ENCODE data around the gene CD300A. TPM values are rescaled to one million over a fixed set of nuclear protein-coding genes. Genes with fewer than 3 reads are reported as not detected.

Gene CD300A
- total RNA-seq, 1 experiment from 2014 or later: 0.71 TPM

- intact Hi-C loops (cut with micrococcal nuclease): no loop called here
- H3K4me2 ChIP-seq (ENCODE audit: low read length): no peak overlapping the region
- peaks cover 0 to 6% of the 10 kb centered on the region in 2 experiments; a peak in 1 of 4 replicates for H3K36me3 ChIP-seq (ENCODE audit: control insufficient read depth in 1 of 2, insufficient read depth in 2 of 2, low read length in 2 of 2)
- DNase-seq (ENCODE audit: low read depth, low spot score): no peak
- no peaks in the 10 kb centered on the region for H3K79me2 ChIP-seq (ENCODE audit: insufficient read depth, low read length)
- H4K20me1 ChIP-seq (ENCODE audit: insufficient read depth): no peaks in the 10 kb centered on the region
- no peak overlapping the region for H3K27ac ChIP-seq (ENCODE audit: low read depth, low read length)
- BruUV-seq (replicated peaks): no TSS peak
- ChIA-PET RAD21 (ENCODE audit: low non-redundant PET in 1 of 2, low total read pairs in 2 of 2, uncharacterized antibody in 2 of 2, unreplicated experiment in 2 of 2) (no interaction called here), POLR2A (no interaction called here), CTCF (interaction anchor here (1.6 to 1.7 kb wide), 2 partner anchors 13 to 72 kb away, joined by 4 to 6 read pairs; no protein-coding TSS in a partner anchor)
- H3K9ac ChIP-seq (ENCODE audit: low read length): no peak overlapping the region
- no peak overlapping the region for H3K4me3 ChIP-seq (replicated peaks in 1 of 2; ENCODE audit: low read depth in 1 of 2, low read length in 2 of 2)
- peaks cover 18 to 23% of the 10 kb centered on the region in 2 experiments for H3K4me1 ChIP-seq (ENCODE audit: control insufficient read depth in 1 of 2, insufficient read depth in 2 of 2, low read length in 2 of 2)
- H2AFZ ChIP-seq (ENCODE audit: low read depth, low read length, poor library complexity, severe bottlenecking): no peak overlapping the region
- no peaks in the 10 kb centered on the region for H3K27me3 ChIP-seq (ENCODE audit: insufficient read depth, low read length)
- ATAC-seq: no peak
- H3K9me2 ChIP-seq (ENCODE audit: insufficient read depth): no peaks in the 10 kb centered on the region
- TF ChIP-seq POLR2AphosphoS5 (IDR thresholded peaks at IDR 0.05; ENCODE audit: low read depth, low read length) (peak; percentile 12; the same call in 1 of the 2 replicates), EZH2 (IDR thresholded peaks at IDR 0.05) (no peak), SP1 (IDR thresholded peaks at IDR 0.05; ENCODE audit: low read depth) (no peak)
- H3K9me3 ChIP-seq (ENCODE audit: control insufficient read depth in 1 of 2, insufficient read depth in 1 of 2, low read depth in 1 of 2, low read length in 2 of 2): no peaks in the 10 kb centered on the region
These were observed 15.5 kb upstream of the CD300A start for GRCh38 chr17:74450925-74451403.

- BruUV-seq (replicated peaks): no TSS peak
- H3K27ac ChIP-seq (ENCODE audit: low read depth, low read length): no peak overlapping the region
These were observed 14.9 kb upstream of the CD300A start for GRCh38 chr17:74451557-74451956.

More at GRCh38 chr17:74451557-74451956, 14.9 kb upstream of the CD300A start:
- Histone ChIP-seq H2AFZ (ENCODE audit: low read depth, low read length, poor library complexity, severe bottlenecking) (no peak overlapping the region), H3K27me3 (ENCODE audit: insufficient read depth, low read length) (no peaks in the 10 kb centered on the region), H3K9me2 (ENCODE audit: insufficient read depth) (no peaks in the 10 kb centered on the region), H4K20me1 (ENCODE audit: insufficient read depth) (no peaks in the 10 kb centered on the region), H3K9me3 (ENCODE audit: control insufficient read depth in 1 of 2, insufficient read depth in 1 of 2, low read depth in 1 of 2, low read length in 2 of 2) (no peaks in the 10 kb centered on the region), H3K4me2 (ENCODE audit: low read length) (no peak overlapping the region), H3K4me3 (replicated peaks in 1 of 2; ENCODE audit: low read depth in 1 of 2, low read length in 2 of 2) (no peak overlapping the region), H3K4me1 (ENCODE audit: control insufficient read depth in 1 of 2, insufficient read depth in 2 of 2, low read length in 2 of 2) (peaks cover 18 to 23% of the 10 kb centered on the region in 2 experiments), H3K36me3 (ENCODE audit: control insufficient read depth in 1 of 2, insufficient read depth in 2 of 2, low read length in 2 of 2) (peaks cover 0 to 6% of the 10 kb centered on the region in 2 experiments; a peak in 1 of 4 replicates), H3K9ac (ENCODE audit: low read length) (no peak overlapping the region), H3K79me2 (ENCODE audit: insufficient read depth, low read length) (no peaks in the 10 kb centered on the region)
- no peak for TF ChIP-seq SP1 (IDR thresholded peaks at IDR 0.05; ENCODE audit: low read depth)
- TF ChIP-seq SIN3A (IDR thresholded peaks at IDR 0.05; ENCODE audit: low read depth): no peak
- TF ChIP-seq CBX3 (IDR thresholded peaks at IDR 0.05; ENCODE audit: low read depth): no peak
- TF ChIP-seq EZH2phosphoT487 (IDR thresholded peaks at IDR 0.05; ENCODE audit: borderline replicate concordance): no peak
- TF ChIP-seq RAD21 (IDR thresholded peaks at IDR 0.05; ENCODE audit: low read depth): no peak
- TF ChIP-seq FOSL1 (IDR thresholded peaks at IDR 0.05; ENCODE audit: low read depth): no peak
- TF ChIP-seq CTCF (IDR thresholded peaks at IDR 0.05 in 2 of 3, conservative IDR thresholded peaks at IDR 0.05 in 1 of 3; ENCODE audit: borderline replicate concordance in 1 of 3, insufficient read depth in 1 of 3, low read depth in 2 of 3, low read length in 2 of 3): no peak
- TF ChIP-seq SRF (IDR thresholded peaks at IDR 0.05; ENCODE audit: low read depth): no peak
- ChIA-PET RAD21 (ENCODE audit: low non-redundant PET in 1 of 2, low total read pairs in 2 of 2, uncharacterized antibody in 2 of 2, unreplicated experiment in 2 of 2) (no interaction called here), POLR2A (no interaction called here), CTCF (interaction anchor here (1.6 to 1.7 kb wide), 2 partner anchors 14 to 72 kb away, joined by 4 to 6 read pairs; no protein-coding TSS in a partner anchor)
- DNase-seq (ENCODE audit: low read depth, low spot score): no peak
- intact Hi-C loops (cut with micrococcal nuclease): no loop called here
- no peak for ATAC-seq
